HPDE6-E6E7 (cell line): ENCODE data around the gene KRT73.

ENCODE experiments used
- DNase-seq: peaks from one replicate; pipeline ENCODE4 v3.0.0; 2011; ENCODE audit warnings: missing footprints; ENCODE audit errors: extremely low spot score

KRT73 gene

DNA sequence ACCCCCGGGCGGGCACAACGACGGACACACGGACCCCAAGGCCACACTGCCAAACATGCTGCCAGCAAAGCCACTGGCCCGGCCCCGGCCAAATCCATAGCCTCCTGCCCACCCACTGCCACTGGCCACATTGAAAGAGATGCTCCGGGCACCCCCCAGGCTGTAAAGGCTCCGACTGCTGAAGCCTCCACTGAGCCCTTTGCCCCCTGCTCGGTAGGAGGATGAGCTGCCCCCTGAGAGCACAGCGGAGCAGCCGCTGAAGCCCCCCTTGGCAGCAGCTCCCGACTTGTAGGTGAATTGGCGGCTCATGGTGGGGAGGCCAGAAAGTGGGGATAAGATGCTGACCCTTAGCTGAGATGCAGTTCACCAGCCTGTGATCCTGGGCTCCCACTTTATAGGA is at the start of gene KRT73:
KRT73 (minus strand) TSS at position 344 of the 400 bp plus-strand sequence; CDS start at position 309, 35 bp downstream.
- DNase-seq, result no peak

DNA sequence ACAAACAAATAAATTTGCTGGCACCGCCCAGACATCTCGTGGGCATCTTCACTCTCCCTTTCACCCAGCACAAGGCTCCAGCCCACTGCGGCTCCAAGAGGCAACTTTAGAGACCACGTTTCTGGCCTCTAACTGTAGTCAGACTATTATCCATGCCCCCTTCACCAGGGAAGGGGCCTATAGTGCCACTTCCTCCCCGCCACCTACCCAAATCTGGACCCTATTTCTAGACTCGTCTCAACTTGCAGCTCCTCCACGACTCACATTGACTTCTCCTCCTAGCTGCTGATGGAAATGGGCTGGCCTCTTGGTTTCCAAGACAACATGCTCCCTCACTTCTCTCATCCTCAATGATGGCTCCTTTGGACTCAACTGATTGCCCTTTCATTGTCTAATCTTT is 49.6 kb upstream of the KRT73 start:
- DNase-seq, result no peak

- no peak for DNase-seq
Measured at GRCh38 chr12:52667509-52667908, 49.1 kb upstream of the KRT73 start.

DNA sequence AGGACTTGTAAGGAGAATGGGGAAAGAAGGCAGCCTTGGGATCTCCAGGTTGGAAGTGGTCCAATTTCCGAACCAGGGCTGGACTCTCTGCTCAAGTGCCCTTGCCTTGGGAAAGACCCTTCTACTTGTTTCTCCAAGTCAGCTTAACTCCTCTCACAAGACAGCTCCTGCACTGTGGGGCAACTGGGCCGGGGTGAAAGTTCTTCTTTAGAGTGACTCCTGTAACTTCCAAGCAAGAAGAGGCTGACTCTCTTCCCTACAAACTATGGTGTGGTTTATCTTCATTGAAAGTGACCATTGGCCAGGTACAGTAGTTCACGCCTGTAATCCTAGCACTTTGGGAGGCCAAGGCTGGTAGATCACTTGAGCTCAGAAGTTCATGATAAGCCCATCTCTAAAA is 48.1 kb upstream of the KRT73 start:
- DNase-seq, result no peak

GRCh38 chr12:52663420-52663819 is 45.1 kb upstream of the KRT73 start:
- no peak for DNase-seq

DNA sequence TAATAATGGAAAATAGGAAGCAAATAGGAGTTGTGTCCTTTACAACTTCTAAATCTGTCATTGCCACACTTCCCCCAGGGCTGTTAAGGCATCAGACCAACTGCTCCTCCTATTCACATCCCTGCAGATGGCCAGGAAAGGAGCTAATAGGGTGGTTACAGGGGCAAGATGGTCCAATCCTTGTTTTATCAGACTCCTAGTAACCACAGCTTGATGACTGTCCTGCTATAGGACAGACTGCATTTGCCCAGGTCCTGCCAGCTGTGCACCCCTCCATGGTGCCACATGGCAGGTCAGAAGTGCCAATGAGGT is 44.5 kb upstream of the KRT73 start:
- DNase-seq, result no peak

DNA sequence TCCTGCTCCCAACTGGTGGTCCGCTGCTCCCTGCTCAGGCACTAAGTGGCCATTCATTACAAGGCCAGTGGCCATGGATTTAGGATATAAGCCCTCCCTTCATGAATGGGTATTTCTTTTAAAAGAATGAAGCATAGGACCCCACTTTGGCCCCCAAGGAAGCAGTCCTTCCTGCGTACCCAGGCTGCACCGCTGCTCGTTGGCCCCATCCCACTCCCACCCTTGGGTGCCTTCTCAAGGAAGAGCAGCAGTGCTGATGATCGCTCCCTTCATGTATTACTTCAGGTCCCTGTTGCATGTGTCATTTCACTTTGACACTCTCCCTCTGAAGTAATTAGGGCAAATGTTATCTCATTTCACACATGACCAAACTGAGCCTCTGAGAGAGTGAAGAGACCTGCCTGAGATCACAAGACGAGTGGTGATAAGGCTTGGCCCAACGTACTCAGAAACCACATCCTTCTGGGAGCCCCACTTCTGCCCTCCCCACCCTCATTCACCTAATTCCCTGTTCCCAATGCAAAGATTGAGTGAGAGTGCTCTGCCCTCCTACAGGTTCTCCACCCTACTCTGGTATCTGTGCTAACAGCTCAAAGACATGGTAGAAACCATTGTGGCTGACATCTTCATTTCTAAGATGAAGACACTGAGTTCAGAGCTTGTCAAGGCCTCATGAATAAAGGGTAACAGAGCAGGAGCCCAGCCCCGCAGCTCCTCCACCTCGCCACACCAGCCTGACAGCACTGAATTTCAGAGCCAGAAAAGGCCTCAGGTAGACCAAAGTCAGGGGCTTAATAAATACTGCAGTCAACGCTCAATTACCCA is 43.9 kb upstream of the KRT73 start:
- DNase-seq, result no peak

DNA sequence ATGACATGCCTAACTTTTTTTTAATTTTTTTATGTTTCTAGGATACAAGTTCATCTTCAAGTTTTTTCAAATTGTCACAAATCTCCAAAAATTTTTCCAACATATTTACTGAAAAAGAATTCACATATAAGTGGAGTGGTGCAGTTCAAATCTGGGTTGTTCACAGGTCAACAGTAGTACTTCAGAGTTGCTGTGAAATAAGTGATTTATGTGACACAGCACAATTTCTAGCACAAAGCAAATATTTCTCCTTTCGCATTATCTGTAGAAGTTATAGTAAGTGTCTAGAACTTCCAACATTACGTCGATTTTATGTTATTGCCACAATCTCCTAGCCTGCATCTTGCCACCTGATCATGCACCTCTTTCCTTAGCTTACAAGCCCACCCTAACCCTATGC is 43.3 kb upstream of the KRT73 start:
- DNase-seq, result no peak

DNA sequence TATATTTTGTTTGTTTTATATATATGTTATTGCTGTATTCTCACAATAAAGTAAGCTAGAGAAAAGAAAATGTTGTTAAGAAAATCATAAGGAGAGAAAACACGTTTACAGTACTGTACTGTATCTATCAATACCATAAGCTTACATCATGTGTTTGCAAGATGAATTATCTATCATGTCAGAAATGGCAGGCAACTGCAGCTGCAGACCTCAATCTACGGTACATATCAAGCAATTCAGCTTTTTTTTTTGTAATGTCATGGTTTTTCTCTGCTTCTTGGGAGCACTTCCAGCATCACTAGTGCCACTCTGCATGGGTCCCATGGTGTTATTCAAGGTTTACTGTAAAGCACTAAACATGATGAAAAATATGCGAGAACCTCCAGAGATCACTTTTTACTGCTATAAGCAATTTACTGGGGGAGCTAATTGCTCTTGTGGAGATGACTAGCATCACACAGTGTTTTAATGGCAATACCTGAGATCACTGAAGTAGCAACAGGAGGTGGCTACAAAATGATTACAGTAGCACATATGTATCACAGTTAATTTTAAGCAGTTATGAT is 42.7 kb upstream of the KRT73 start:
- DNase-seq, result no peak

GRCh38 chr12:52659951-52660350 is 41.6 kb upstream of the KRT73 start:
- DNase-seq, result no peak

DNA sequence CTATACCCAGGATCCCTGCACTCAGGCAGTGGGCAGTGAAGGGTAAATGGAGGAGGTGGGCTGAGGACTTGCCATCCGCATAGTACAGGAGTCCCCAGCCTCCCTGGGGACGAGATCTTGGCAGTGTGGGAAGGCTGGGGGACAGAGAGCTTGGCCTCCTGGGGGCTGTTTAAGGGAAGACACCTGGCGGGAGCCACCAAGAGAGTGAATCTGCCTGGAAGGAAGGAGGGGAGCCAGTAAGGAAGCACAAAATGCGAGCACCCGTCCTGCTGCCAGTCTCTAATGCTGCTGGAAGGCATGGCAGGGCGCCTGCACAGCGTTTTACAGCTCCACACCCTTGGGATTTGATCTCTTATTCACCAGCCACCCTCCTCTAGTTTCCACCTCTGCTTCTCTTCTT is 41.0 kb upstream of the KRT73 start:
- DNase-seq, result no peak

DNA sequence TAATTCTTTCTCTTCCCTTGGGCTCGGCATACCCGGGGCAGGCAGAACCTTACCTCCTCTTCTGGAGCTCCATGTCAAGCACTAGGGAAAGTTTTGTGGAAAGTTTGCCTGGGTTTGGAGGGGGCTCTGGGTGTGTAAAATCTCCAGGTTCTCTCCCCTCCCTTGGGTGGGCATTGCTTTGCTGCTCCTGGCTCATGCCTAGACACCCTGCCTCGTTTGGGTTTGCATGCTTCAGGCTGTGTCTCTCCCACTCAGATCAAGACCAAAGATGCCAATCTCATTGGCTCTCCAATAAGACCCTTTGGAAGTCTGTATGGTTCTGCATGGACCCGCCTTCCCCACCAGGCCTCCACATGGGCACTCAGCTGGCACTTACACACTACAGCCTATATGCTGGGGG is 39.8 kb upstream of the KRT73 start:
- no peak for DNase-seq

GRCh38 chr12:52657250-52657902 is 39.0 kb upstream of the KRT73 start:
- DNase-seq, result no peak

DNA sequence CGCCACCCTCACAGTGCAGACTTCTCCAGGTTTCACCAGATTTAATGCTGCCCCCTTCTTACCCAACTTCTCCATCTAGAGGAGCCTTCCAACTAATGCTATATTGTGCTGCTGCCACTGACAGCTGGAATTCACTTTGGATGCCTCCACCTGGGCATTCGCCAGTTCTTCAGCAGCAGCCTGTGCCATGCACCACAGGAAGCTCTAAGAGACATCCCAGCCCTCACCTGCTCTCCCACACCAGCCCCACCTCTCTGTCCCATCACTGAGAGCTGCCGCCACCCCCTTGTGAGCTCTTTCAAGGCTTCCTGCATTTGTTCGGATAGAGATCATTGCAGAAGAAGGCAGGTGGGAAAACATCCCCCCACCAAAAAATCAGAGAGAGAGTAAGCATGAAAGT is 38.3 kb upstream of the KRT73 start:
- DNase-seq, result no peak

DNA sequence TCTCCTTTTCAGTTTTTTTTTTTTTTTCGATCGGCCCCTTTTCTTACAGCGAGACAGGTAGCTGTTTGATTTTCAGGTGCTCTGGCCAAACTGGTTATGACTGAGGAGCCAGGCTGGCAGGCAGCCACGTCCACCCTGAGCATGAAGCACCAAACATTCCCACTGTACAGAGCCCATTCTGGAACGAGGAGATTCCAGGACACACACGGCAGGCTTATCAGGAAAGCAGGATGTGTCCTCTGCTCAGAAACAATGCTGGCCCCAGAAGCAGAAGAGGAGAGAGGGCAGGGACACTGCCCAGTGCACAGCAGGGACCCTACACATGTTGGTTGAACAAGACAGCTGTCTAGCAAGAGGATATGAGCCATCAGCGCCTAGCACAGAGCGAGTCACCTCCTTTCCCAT is 37.4 kb upstream of the KRT73 start:
- no peak for DNase-seq

DNA sequence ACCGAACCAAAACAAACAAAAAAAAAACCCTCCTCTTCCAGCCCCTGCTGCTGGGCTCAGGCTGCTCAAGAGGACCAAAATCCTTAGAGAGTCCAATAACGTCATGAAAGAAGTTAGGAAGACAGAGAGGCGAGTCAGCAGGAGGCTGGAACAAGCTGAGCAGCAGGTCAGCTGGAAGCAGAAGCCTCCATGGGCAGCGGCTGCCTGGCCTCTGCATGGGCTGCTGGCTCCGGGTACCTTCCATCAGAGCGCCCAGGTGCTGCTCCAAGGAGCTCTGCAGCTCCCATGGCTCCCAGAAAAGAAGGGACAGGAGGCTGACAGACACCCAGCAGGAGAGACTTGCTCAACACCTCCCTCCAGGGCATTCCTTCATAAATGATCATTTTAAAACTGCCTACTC is 36.9 kb upstream of the KRT73 start:
- no peak for DNase-seq

- no peak for DNase-seq
Measured at GRCh38 chr12:52651726-52652261, 33.4 kb upstream of the KRT73 start, which contains the start of gene KRT2. KRT2 (minus strand) TSS chr12:52652211; CDS start chr12:52652142, 69 bp downstream.

- no peak for DNase-seq
Measured at GRCh38 chr12:52650520-52651081, 32.2 kb upstream of the KRT73 start.

- no peak for DNase-seq
Measured at GRCh38 chr12:52649066-52649465, 30.7 kb upstream of the KRT73 start.

DNA sequence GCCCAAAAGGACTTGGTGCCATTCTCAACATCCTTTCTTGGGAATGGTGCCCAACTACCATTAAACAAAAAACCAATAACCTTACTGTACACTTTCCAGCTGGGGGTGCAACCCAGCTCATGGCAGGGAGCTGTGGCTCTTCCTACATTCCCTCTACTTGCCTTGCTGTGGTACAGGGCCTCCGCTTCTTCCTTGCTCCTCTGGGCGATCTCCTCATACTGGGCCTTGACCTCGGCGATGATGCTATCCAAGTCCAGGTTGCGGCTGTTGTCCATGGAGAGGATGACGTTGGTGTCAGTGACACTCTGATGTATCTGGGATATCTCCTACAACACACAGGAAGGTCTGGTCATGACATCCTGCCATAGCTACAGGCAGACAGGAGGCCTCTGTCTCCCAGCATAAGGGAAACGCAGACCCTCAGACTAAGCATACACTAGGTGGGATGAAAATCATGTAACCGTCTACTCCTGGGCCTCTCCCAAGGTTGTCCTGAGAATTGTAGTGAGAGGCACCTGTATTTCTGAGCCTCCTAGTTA is 29.7 kb upstream of the KRT73 start:
- no peak for DNase-seq

DNA sequence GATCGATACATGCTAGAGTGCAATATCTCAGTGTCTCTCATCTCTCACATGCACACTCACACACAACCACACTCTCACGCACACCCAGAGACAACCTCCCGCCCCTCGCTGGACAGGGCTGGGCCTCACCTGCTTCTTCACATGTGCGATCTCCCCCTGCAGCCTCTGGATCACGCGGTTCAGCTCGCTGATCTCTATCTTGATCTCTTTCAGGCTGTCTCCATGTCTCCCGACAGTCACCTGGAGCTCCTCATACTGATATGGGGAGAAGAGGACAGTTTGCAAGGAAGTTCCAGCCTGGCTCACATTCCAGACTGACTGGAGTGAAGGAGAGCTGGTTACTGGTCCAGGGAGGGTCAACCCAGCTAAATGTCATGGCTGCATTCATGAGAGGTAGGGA is 29.2 kb upstream of the KRT73 start:
- DNase-seq, result no peak

DNA sequence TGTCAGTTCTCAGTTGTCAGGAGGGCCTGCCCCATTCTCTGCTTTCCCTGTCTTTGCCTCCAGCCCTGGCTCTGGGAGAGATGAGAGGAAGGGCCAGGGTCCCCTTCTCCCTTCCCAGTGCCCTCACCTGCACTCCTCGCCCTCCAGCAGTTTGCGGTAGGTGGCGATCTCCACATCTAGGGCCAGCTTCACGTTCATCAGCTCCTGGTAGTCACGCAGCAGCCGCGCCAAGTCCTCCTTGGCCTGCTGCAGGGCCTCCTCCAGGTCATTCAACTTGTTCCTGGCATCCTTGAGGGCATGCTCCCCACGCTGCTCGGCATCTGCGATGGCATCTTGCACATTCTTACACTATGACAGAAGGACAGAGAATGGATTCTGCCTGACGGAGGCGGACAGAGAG is 28.3 kb upstream of the KRT73 start:
- no peak for DNase-seq
